ENCODE results near the gene ASTN2.

- TF ChIP-seq, protein P1, sequence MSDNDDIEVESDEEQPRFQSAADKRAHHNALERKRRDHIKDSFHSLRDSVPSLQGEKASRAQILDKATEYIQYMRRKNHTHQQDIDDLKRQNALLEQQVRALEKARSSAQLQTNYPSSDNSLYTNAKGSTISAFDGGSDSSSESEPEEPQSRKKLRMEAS (IDR thresholded peaks at IDR 0.05; ENCODE audit: low read depth, low read length), result no peak
- TF ChIP-seq CTCF (IDR thresholded peaks at IDR 0.05; ENCODE audit: low read depth, low read length) (no peak), POLR2A (IDR thresholded peaks at IDR 0.05; ENCODE audit: extremely low read depth, insufficient read length) (no peak)
These were observed 757.9 kb downstream of the ASTN2 start for GRCh38 chr9:116656977-116657376.
